MM.1S (cell line): Measurements from ENCODE around the gene SHISA8.

Experiments used
- DNase-seq: peaks from one replicate; pipeline ENCODE4 v3.0.0-alpha.2; 2015
- H2AFZ ChIP-seq: fragments of 300-600 bp; sonication (generic); 2 replicates; pipeline ENCODE4 v1.6.0; 2016; ENCODE audit warnings: antibody characterized with exemption, low read length
- H3F3A ChIP-seq: fragments of 300-600 bp; sonication (generic); 2 replicates; pipeline ENCODE4 v1.6.1; 2016; ENCODE audit warnings: mild to moderate bottlenecking, antibody characterized with exemption, low read length, moderate library complexity, mixed read lengths; ENCODE audit not compliant: insufficient read depth
- H3K27ac ChIP-seq: fragments of 300-600 bp; sonication (generic); 2 replicates; pipeline ENCODE4 v1.5.1; 2016; ENCODE audit warnings: mild to moderate bottlenecking, low read length
- H3K27me3 ChIP-seq: fragments of 300-600 bp; sonication (generic); replicated peaks from 2 replicates; pipeline ENCODE4 v1.6.0; 2016; ENCODE audit warnings: low read length; ENCODE audit not compliant: insufficient read depth
- H3K36me3 ChIP-seq: fragments of 300-600 bp; sonication (generic); replicated peaks from 2 replicates; pipeline ENCODE4 v1.6.1; 2016; ENCODE audit warnings: mild to moderate bottlenecking, low read length, mixed read lengths; ENCODE audit not compliant: insufficient read depth
- H3K4me1 ChIP-seq: fragments of 300-600 bp; sonication (generic); 2 replicates; pipeline ENCODE4 v1.6.1; 2016; ENCODE audit warnings: low read length, mixed read lengths
- H3K4me2 ChIP-seq: fragments of 300-600 bp; sonication (generic); 2 replicates; pipeline ENCODE4 v1.6.0; 2016; ENCODE audit warnings: low read depth, low read length
- H3K4me3 ChIP-seq: fragments of 300-600 bp; sonication (generic); 2 replicates; pipeline ENCODE4 v1.5.1; 2016; ENCODE audit warnings: low read length, mixed read lengths
- H3K79me2 ChIP-seq: fragments of 300-600 bp; sonication (generic); 2 replicates; pipeline ENCODE4 v1.6.1; 2016; ENCODE audit warnings: mixed run types, low read length, mixed read lengths
- H3K9ac ChIP-seq: fragments of 300-600 bp; sonication (generic); 2 replicates; pipeline ENCODE4 v1.6.1; 2016; ENCODE audit warnings: low read length, mixed read lengths
- H3K9me2 ChIP-seq: fragments of 300-600 bp; sonication (generic); replicated peaks from 2 replicates; pipeline ENCODE4 v1.6.1; 2016; ENCODE audit warnings: mild to moderate bottlenecking, low read length, mixed read lengths; ENCODE audit not compliant: insufficient read depth
- H3K9me3 ChIP-seq: fragments of 300-600 bp; sonication (generic); replicated peaks from 2 replicates; pipeline ENCODE4 v1.6.1; 2016; ENCODE audit warnings: mild to moderate bottlenecking, low read length, mixed read lengths; ENCODE audit not compliant: insufficient read depth
- H4K20me1 ChIP-seq: fragments of 300-600 bp; sonication (generic); 2 replicates; pipeline ENCODE4 v1.6.1; 2016; ENCODE audit warnings: mild to moderate bottlenecking, low read length, moderate library complexity, mixed read lengths; ENCODE audit not compliant: insufficient read depth
- EZH2 ChIP-seq: fragments of 300-600 bp; sonication (generic); optimal IDR thresholded peaks from 2 replicates; pipeline ENCODE3; 2017; ENCODE audit warnings: low read depth, mild to moderate bottlenecking, antibody characterized with exemption, low read length, mixed read lengths
- EZH2phosphoT487 ChIP-seq: fragments of 300-600 bp; sonication (generic); IDR thresholded peaks from 2 replicates; pipeline ENCODE4 v1.6.1; 2018; ENCODE audit warnings: antibody characterized with exemption, low read length
- TF ChIP-seq, protein P1 (sequence below): fragments of 300-600 bp; sonication (generic); IDR thresholded peaks from 2 replicates; pipeline ENCODE4 v1.5.1; 2016; ENCODE audit warnings: antibody characterized with exemption, low read length, mixed read lengths

The SHISA8 gene

DNA sequence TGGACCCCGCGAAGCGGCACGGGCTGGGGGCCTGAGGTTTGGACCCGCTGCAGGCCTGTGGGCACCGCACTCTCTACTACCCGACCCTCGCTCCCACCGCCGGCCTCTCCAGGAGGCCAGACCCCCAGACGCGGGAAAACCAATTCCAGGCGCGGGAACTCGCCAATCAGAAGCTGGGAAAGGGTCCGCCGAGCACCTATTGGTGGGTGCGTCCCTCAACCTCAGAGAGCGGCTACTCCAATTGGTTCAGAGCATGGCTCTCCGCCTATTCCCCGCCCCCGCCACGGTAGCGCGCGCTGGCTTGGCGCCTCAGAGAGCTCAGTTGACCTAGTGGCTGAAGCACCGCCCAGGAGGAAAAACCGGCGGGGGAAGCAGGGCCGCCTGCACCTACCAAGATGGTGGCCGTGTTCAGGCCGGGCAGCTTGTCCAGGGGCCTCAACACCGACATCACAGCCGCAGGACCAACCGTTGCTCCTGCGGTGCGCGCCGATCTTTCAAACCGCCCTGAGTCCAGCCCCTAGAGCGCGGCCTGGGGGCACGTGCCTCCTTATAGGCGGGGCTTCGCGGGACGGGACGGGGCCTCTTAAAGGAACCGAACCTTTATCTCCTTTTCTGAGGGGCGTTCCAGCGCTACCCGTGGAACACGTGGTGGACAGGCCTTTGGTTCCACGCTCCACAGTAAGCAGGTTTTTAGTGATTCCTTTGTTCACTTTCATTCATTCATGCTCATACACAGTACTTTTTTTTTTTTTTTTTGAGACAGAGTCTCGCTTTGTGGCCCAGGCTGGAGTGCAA lies 32.0 kb upstream of the SHISA8 start, which contains the start of gene CENPM:
CENPM (minus strand) TSS at position 524 of the 795 bp plus-strand sequence; CDS start at position 448, 76 bp downstream.
- peak within 1 kb of the TSS; percentile 91 for H3K4me3 ChIP-seq
- H3K9me3 ChIP-seq = no peaks in the 10 kb centered on the region
- H3K4me2 ChIP-seq = peak within 1 kb of the TSS; percentile 99
- peaks cover 7% of the 10 kb centered on the region for H3K36me3 ChIP-seq
- H3K79me2 ChIP-seq = peaks cover 43% of the 10 kb centered on the region
- H3K9ac ChIP-seq = peak within 1 kb of the TSS; percentile 98
- no peaks in the 10 kb centered on the region for H3K27me3 ChIP-seq
- H3K9me2 ChIP-seq = no peaks in the 10 kb centered on the region
- H4K20me1 ChIP-seq = no peaks in the 10 kb centered on the region
- H3K4me1 ChIP-seq = peaks cover 12% of the 10 kb centered on the region
- H2AFZ ChIP-seq = peak within 1 kb of the TSS; percentile 71
- DNase-seq = peak; percentile 97
- H3K27ac ChIP-seq = peak within 1 kb of the TSS; percentile 85
- TF ChIP-seq, protein P1, sequence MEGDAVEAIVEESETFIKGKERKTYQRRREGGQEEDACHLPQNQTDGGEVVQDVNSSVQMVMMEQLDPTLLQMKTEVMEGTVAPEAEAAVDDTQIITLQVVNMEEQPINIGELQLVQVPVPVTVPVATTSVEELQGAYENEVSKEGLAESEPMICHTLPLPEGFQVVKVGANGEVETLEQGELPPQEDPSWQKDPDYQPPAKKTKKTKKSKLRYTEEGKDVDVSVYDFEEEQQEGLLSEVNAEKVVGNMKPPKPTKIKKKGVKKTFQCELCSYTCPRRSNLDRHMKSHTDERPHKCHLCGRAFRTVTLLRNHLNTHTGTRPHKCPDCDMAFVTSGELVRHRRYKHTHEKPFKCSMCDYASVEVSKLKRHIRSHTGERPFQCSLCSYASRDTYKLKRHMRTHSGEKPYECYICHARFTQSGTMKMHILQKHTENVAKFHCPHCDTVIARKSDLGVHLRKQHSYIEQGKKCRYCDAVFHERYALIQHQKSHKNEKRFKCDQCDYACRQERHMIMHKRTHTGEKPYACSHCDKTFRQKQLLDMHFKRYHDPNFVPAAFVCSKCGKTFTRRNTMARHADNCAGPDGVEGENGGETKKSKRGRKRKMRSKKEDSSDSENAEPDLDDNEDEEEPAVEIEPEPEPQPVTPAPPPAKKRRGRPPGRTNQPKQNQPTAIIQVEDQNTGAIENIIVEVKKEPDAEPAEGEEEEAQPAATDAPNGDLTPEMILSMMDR = no peak; the same call in 1 of the 2 replicates
- TF ChIP-seq EZH2phosphoT487 (no peak), EZH2 (no peak)
- peaks cover 10% of the 10 kb centered on the region for H3F3A ChIP-seq

DNA sequence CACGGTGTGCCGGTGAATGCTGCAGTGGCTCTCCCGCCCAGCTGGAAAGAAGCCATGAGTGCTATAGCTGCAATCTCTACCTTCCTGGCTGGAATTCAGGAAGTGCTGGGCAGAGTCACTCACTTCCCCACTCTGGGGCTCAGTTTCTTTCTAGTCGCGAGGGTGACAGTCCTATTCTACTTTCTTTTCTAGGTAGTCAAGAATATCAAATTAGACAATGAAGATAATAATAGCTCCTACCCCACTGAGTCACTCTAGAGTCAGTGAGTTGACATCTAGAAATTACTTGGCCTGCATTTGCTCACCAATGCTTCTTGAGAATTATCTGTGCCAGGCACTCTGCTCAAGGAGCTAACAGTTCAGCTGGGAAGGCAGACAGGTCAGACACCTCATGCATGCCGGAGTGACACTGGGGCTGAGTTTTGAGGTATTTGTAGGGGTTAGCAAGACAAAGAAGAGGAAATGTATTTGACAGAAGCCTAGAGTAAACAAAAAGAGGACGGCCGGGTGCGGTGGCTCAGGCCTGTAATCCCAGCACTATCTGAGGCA lies 28.9 kb upstream of the SHISA8 start:
- DNase-seq = no peak
- H3K27ac ChIP-seq = no peak overlapping the region; the same call in 1 of the 2 replicates
- peaks cover 62% of the 10 kb centered on the region for H3K79me2 ChIP-seq
- no peak overlapping the region for H3K4me3 ChIP-seq
- H3K36me3 ChIP-seq = peaks cover 15% of the 10 kb centered on the region
- no peak overlapping the region for H2AFZ ChIP-seq
- no peaks in the 10 kb centered on the region for H3K9me3 ChIP-seq
- peaks cover 26% of the 10 kb centered on the region for H3K4me1 ChIP-seq
- H3K27me3 ChIP-seq = no peaks in the 10 kb centered on the region
- TF ChIP-seq, protein P1 = no peak
- no peak for TF ChIP-seq EZH2phosphoT487
- TF ChIP-seq EZH2 = no peak
- H4K20me1 ChIP-seq = no peaks in the 10 kb centered on the region
- H3K9me2 ChIP-seq = no peaks in the 10 kb centered on the region
- H3K4me2 ChIP-seq = no peak overlapping the region
- no peak overlapping the region for H3K9ac ChIP-seq
- peaks cover 35% of the 10 kb centered on the region for H3F3A ChIP-seq

DNA sequence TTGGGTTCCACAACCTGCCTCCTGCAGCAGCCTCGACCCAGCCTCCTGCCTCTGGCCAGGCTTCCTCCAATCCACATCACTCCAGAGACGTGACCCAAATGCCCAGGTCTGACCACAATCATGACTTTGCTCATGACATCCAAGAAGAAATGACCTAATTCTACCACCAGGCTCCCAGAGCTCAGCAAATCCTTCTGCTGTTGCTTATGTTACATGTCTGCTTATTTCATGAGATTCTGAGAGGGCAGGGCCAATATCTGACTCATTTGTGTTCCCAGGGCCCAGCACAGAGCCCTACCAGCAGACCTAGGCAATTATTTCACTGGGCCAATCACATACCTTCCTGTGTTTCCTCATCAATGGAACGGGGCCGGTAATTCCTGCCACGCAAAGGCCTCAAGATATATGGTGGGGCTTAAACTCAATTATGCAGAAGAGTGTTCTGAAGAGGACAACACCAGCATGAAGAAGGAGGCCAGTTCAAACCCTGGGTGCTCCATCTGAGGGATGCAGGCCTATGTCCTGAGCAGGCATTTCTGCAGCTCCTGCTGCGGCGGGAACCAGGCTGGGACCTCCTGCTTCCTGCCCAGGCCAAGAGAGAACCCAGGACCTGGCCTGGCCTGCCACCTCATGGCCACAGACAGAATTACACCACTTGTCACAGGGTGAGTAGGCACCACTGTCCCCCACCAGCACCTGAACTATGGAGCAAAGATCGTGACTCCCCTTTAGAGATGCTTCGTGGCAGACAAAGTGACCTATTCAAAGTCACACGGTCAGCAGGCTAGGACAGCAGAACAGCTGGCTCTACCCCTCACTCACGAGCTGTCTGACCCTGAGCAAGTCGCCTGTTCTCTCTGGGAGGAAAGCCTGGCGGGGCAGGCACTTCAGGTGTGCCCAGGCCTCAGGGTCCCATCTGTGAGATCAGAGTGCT lies 26.2 kb upstream of the SHISA8 start:
- Histone ChIP-seq H3K9me3 (no peaks in the 10 kb centered on the region), H3K27ac (peak overlapping the region; percentile 99), H4K20me1 (no peaks in the 10 kb centered on the region), H3K4me1 (peaks cover 26% of the 10 kb centered on the region), H3K4me2 (peak overlapping the region; percentile 34), H3K4me3 (no peak overlapping the region), H3K9me2 (no peaks in the 10 kb centered on the region), H3K36me3 (peaks cover 16% of the 10 kb centered on the region), H3F3A (peaks cover 39% of the 10 kb centered on the region), H3K9ac (peak overlapping the region; percentile 74), H3K79me2 (peaks cover 58% of the 10 kb centered on the region), H3K27me3 (no peaks in the 10 kb centered on the region), H2AFZ (no peak overlapping the region)
- TF ChIP-seq EZH2phosphoT487 = no peak
- TF ChIP-seq, protein P1 = peak; percentile 92
- DNase-seq = peak; percentile 80
